Suprapubic skin (tissue), 3 donors: ENCODE results near the gene TBC1D1.

Experiments
- CTCF ChIP-seq, 2 donors: fragments of 200-600 bp in 1 of 2; fragments of 450-650 bp in 1 of 2; sonication (generic) in 1 of 2; IDR thresholded peaks; one replicate each; pipeline ENCODE4 v1.5.1; 2016 to 2019; ENCODE audit warnings: antibody characterized with exemption in 2 of 2, mild to moderate bottlenecking in 1 of 2, moderate library complexity in 1 of 2
- POLR2AphosphoS5 ChIP-seq, 3 donors: sonication (generic); formaldehyde crosslinking; IDR thresholded peaks; one replicate each; pipeline ENCODE4 v1.6.1; 2017; ENCODE audit warnings: antibody characterized with exemption in 3 of 3

- TF ChIP-seq CTCF (IDR thresholded peaks at IDR 0.05) (no peak), POLR2AphosphoS5 (IDR thresholded peaks at IDR 0.05) (no peak)
Observed at GRCh38 chr4:37960098-37960497, 69.2 kb downstream of the TBC1D1 start, which contains the start of gene PTTG2.
